HEK293T (cell line): ENCODE results near the gene SOX2.

Experiments
- ARNT ChIP-seq: fragments of 450-650 bp; IDR thresholded peaks from 2 replicates; pipeline ENCODE4 v1.6.1; 2017; ENCODE audit warnings: mild to moderate bottlenecking
- BHLHE40 ChIP-seq: fragments of 450-650 bp; IDR thresholded peaks from 2 replicates; pipeline ENCODE4 v1.6.1; 2016; ENCODE audit warnings: mild to moderate bottlenecking, moderate library complexity, borderline replicate concordance
- ELF4 ChIP-seq: fragments of 450-650 bp; IDR thresholded peaks from 2 replicates; pipeline ENCODE4 v1.6.1; 2017; ENCODE audit warnings: antibody characterized with exemption
- FOXA1 ChIP-seq: fragments of 450-650 bp; IDR thresholded peaks from 2 replicates; pipeline ENCODE4 v1.6.1; 2016; ENCODE audit warnings: mild to moderate bottlenecking
- FOXM1 ChIP-seq: fragments of 450-650 bp; IDR thresholded peaks from 2 replicates; pipeline ENCODE4 v1.6.1; 2017; ENCODE audit warnings: mild to moderate bottlenecking, borderline replicate concordance
- HDGF ChIP-seq: fragments of 450-650 bp; IDR thresholded peaks from 2 replicates; pipeline ENCODE4 v1.6.1; 2017; ENCODE audit warnings: antibody characterized with exemption, borderline replicate concordance
- L3MBTL2 ChIP-seq: fragments of 450-650 bp; conservative IDR thresholded peaks from 2 replicates; pipeline ENCODE4 v1.6.1; 2016; ENCODE audit warnings: mild to moderate bottlenecking
- SP1 ChIP-seq: fragments of 450-650 bp; IDR thresholded peaks from 2 replicates; pipeline ENCODE4 v1.6.1; 2017
- SUZ12 ChIP-seq: fragments of 450-650 bp; IDR thresholded peaks from 2 replicates; pipeline ENCODE4 v1.6.1; 2016; ENCODE audit warnings: mild to moderate bottlenecking
- TARDBP ChIP-seq: fragments of 450-650 bp; IDR thresholded peaks from 2 replicates; pipeline ENCODE4 v1.6.1; 2016

- TF ChIP-seq FOXM1 (no peak), L3MBTL2 (no peak), ELF4 (no peak), FOXA1 (no peak), BHLHE40 (no peak), SUZ12 (no peak), ARNT (no peak), TARDBP (no peak), HDGF (no peak), SP1 (no peak)
Measured at GRCh38 chr3:181756645-181757297, 45.0 kb downstream of the SOX2 start.
